Calu3 (cell line): ENCODE data around the gene BRICD5. TPM values are rescaled to one million over a fixed set of nuclear protein-coding genes. Genes with fewer than 3 reads are reported as not detected.

Experiments used
- BruUV-seq: library from RNA; stranded (reverse); fragments of 400-500 nt; replicated peaks from 2 replicates; lab custom pipeline; 2021; lab: Mats Ljungman, UMichigan
- CTCF ChIA-PET: fragments of 300-600 bp; sonication (Branson Sonifier 250); formaldehyde crosslinking; loops from one replicate; lab custom pipeline; 2022; ENCODE audit warnings: antibody characterized with exemption; lab: Charles Lee
- DNase-seq: peaks from one replicate; pipeline ENCODE4 v3.0.0; 2022
- H3K27ac Mint-ChIP-seq: one replicate; pipeline ENCODE4 v1.8.0; 2022; ENCODE audit warnings: mixed read lengths; ENCODE audit not compliant: unreplicated experiment
- H3K27me3 Mint-ChIP-seq: one replicate; pipeline ENCODE4 v1.8.0; 2022; ENCODE audit warnings: mixed read lengths; ENCODE audit not compliant: unreplicated experiment
- H3K36me3 Mint-ChIP-seq: one replicate; pipeline ENCODE4 v1.8.0; 2022; ENCODE audit warnings: mild to moderate bottlenecking, moderate library complexity, mixed read lengths; ENCODE audit not compliant: insufficient read depth, unreplicated experiment
- H3K4me1 Mint-ChIP-seq: one replicate; pipeline ENCODE4 v1.8.0; 2022; ENCODE audit warnings: mild to moderate bottlenecking, low read depth, mixed read lengths; ENCODE audit not compliant: unreplicated experiment
- H3K4me3 Mint-ChIP-seq: one replicate; pipeline ENCODE4 v1.8.0; 2022; ENCODE audit warnings: mild to moderate bottlenecking, low read depth, moderate library complexity, mixed read lengths; ENCODE audit not compliant: unreplicated experiment
- H3K9me3 Mint-ChIP-seq: one replicate; pipeline ENCODE4 v1.8.0; 2022; ENCODE audit warnings: low read depth, mixed read lengths; ENCODE audit not compliant: unreplicated experiment
- CTCF ChIP-seq: fragments of 200-600 bp; IDR thresholded peaks from one replicate; pipeline ENCODE4 v1.8.0; 2022; ENCODE audit warnings: antibody characterized with exemption; ENCODE audit not compliant: unreplicated experiment
- intact Hi-C: fragments of 100-400 bp; cut with micrococcal nuclease; formaldehyde crosslinking; loops from one replicate; pipeline ENCODE4 v1.10.0; 2022; ENCODE audit not compliant: unreplicated experiment
- total RNA-seq: library from RNA; stranded (reverse); gene quantifications from 2 replicates; pipeline ENCODE4 v1.2.3, GENCODE V29; 2022

Gene BRICD5
- total RNA-seq, 1 experiment from 2014 or later: 17.3 TPM

GRCh38 chr16:2207872-2208271, 2.8 kb downstream of the BRICD5 start:
- Mint-ChIP-seq H3K4me3 (peak overlapping the region; percentile 17), H3K4me1 (peaks cover 42% of the 10 kb centered on the region), H3K27ac (no peak overlapping the region), H3K9me3 (no peaks in the 10 kb centered on the region), H3K27me3 (no peaks in the 10 kb centered on the region), H3K36me3 (peaks cover 83% of the 10 kb centered on the region)
- DNase-seq: no peak
- intact Hi-C loops: no loop called here
- BruUV-seq: no TSS peak
- CTCF ChIA-PET: no interaction called here
- TF ChIP-seq CTCF: no peak

- CTCF ChIA-PET: no interaction called here
- H3K4me3 Mint-ChIP-seq: peak overlapping the region; percentile 80
- no peak for TF ChIP-seq CTCF
- H3K36me3 Mint-ChIP-seq: peaks cover 73% of the 10 kb centered on the region
- no peak overlapping the region for H3K27ac Mint-ChIP-seq
- no peaks in the 10 kb centered on the region for H3K9me3 Mint-ChIP-seq
- H3K27me3 Mint-ChIP-seq: peaks cover 8% of the 10 kb centered on the region
- no peak for DNase-seq
- intact Hi-C loops: no loop called here
- H3K4me1 Mint-ChIP-seq: peaks cover 33% of the 10 kb centered on the region
- no TSS peak for BruUV-seq
Measured at GRCh38 chr16:2206780-2207433, 3.8 kb downstream of the BRICD5 start.

- intact Hi-C loops: no loop called here
- Mint-ChIP-seq H3K9me3 (no peaks in the 10 kb centered on the region), H3K27ac (peak overlapping the region; percentile 53), H3K4me3 (peak overlapping the region; percentile 80), H3K27me3 (peaks cover 14% of the 10 kb centered on the region), H3K4me1 (peaks cover 28% of the 10 kb centered on the region), H3K36me3 (peaks cover 68% of the 10 kb centered on the region)
- no peak for TF ChIP-seq CTCF
- BruUV-seq: TSS peak; percentile 44
- DNase-seq: no peak
- CTCF ChIA-PET: interaction anchor here (0.5 kb wide), 1 partner anchor 16 kb away, joined by 5 read pairs; no protein-coding TSS in a partner anchor
Measured at GRCh38 chr16:2206420-2206779, 4.3 kb downstream of the BRICD5 start.

- peak overlapping the region; percentile 80 for H3K4me3 Mint-ChIP-seq
- CTCF ChIA-PET: interaction anchor here (0.5 to 0.8 kb wide), 3 partner anchors 16 to 325 kb away, joined by 3 to 5 read pairs (median 4); partner anchors contain the start of gene CEMP1
- BruUV-seq: no TSS peak
- peak; percentile 23 for DNase-seq
- peaks cover 63% of the 10 kb centered on the region for H3K36me3 Mint-ChIP-seq
- H3K9me3 Mint-ChIP-seq: no peaks in the 10 kb centered on the region
- peaks cover 15% of the 10 kb centered on the region for H3K27me3 Mint-ChIP-seq
- H3K27ac Mint-ChIP-seq: peak overlapping the region; percentile 53
- intact Hi-C loops: no loop called here
- peak; percentile 2 for TF ChIP-seq CTCF
- H3K4me1 Mint-ChIP-seq: peaks cover 28% of the 10 kb centered on the region
Measured at GRCh38 chr16:2205967-2206313, 4.7 kb downstream of the BRICD5 start.
